K562 (cell line): Measurements from ENCODE around the gene OAT. TPM values are rescaled to one million over a fixed set of nuclear protein-coding genes. Genes with fewer than 3 reads are reported as not detected.
A peak's percentile ranks its signal among the peaks of the same experiment; 100 is the strongest.

Experiments
- ARHGAP35 ChIP-seq: fragments of 450-650 bp; IDR thresholded peaks from 2 replicates; pipeline ENCODE4 v1.6.1; 2018; ENCODE audit not compliant: partially characterized antibody
- ATF7 ChIP-seq: fragments of 450-650 bp; IDR thresholded peaks from 2 replicates; pipeline ENCODE4 v1.7.1; 2014; ENCODE audit warnings: mild to moderate bottlenecking, moderate library complexity
- BCL6 ChIP-seq: fragments of 250-450 bp; sonication (Bioruptor Pico); IDR thresholded peaks from 2 replicates; pipeline ENCODE4 v1.4.0; 2020
- CBX3 ChIP-seq, 2 experiments: IDR thresholded peaks; 1 replicate in 1 of 2; 2 replicates in 1 of 2; pipeline ENCODE4 v1.6.1; 2012; ENCODE audit warnings: inconsistent platforms in 2 of 2, low read length in 2 of 2, borderline replicate concordance in 1 of 2, control low read depth in 1 of 2
- CEBPB ChIP-seq: fragments of 450-650 bp; IDR thresholded peaks from 2 replicates; pipeline ENCODE4 v1.6.1; 2016; ENCODE audit warnings: missing genetic modification characterization, missing compliant biosample characterization
- CHCHD3 ChIP-seq: fragments of 250-450 bp; sonication (Bioruptor Pico); IDR thresholded peaks from 2 replicates; pipeline ENCODE4 v2.1.2; 2022; ENCODE audit warnings: mild to moderate bottlenecking
- ELF4 ChIP-seq: fragments of 450-650 bp; formaldehyde crosslinking; IDR thresholded peaks from 2 replicates; pipeline ENCODE4 v1.4.0; 2022; ENCODE audit warnings: missing genetic modification characterization
- GTF2A2 ChIP-seq: IDR thresholded peaks from 2 replicates; pipeline ENCODE4 v1.6.1; 2016; ENCODE audit warnings: mild to moderate bottlenecking, missing genetic modification characterization, missing compliant biosample characterization
- HIVEP1 ChIP-seq: fragments of 250-450 bp; sonication (Bioruptor Pico); IDR thresholded peaks from 2 replicates; pipeline ENCODE4 v1.4.0; 2020; ENCODE audit warnings: mild to moderate bottlenecking
- HNRNPUL1 ChIP-seq: fragments of 200-400 bp; formaldehyde crosslinking; IDR thresholded peaks from 2 replicates; pipeline ENCODE4 v1.6.1; 2017; ENCODE audit warnings: low read length
- ILF3 ChIP-seq: fragments of 450-650 bp; IDR thresholded peaks from 2 replicates; pipeline ENCODE4 v1.6.1; 2018; ENCODE audit warnings: antibody characterized with exemption, mild to moderate bottlenecking, moderate library complexity, borderline replicate concordance
- MAZ ChIP-seq, 2 experiments: fragments of 450-650 bp in 1 of 2; sonication (generic) in 1 of 2; formaldehyde crosslinking; IDR thresholded peaks in 1 of 2; conservative IDR thresholded peaks in 1 of 2; 2 replicates each; pipeline versions ENCODE4 v1.4.0 to v1.5.0; 2020; ENCODE audit warnings: mild to moderate bottlenecking in 1 of 2, missing genetic modification reagents in 1 of 2
- NBN ChIP-seq: fragments of 450-650 bp; IDR thresholded peaks from 2 replicates; pipeline ENCODE4 v1.6.1; 2016; ENCODE audit warnings: low read depth, mild to moderate bottlenecking
- POLR3A ChIP-seq: IDR thresholded peaks from 2 replicates; pipeline ENCODE4 v1.6.1; 2011; ENCODE audit warnings: borderline replicate concordance, mild to moderate bottlenecking, moderate library complexity; ENCODE audit not compliant: insufficient read length, insufficient read depth; ENCODE audit errors: extremely low read depth
- RBM15 ChIP-seq: fragments of 200-400 bp; formaldehyde crosslinking; IDR thresholded peaks from 2 replicates; pipeline ENCODE4 v1.6.1; 2018; ENCODE audit warnings: mild to moderate bottlenecking, low read length, moderate library complexity; ENCODE audit not compliant: insufficient read depth
- RHOXF2B ChIP-seq: fragments of 250-450 bp; sonication (Bioruptor Pico); conservative IDR thresholded peaks from 2 replicates; pipeline ENCODE4 v1.5.1; 2021
- SMARCA4 ChIP-seq: fragments of 450-650 bp; IDR thresholded peaks from 2 replicates; pipeline ENCODE4 v1.6.1; 2016
- SMARCA5 ChIP-seq: fragments of 450-650 bp; IDR thresholded peaks from 2 replicates; pipeline ENCODE4 v1.6.1; 2016
- SRSF1 ChIP-seq: fragments of 200-400 bp; formaldehyde crosslinking; IDR thresholded peaks from 2 replicates; pipeline ENCODE4 v1.6.1; 2017; ENCODE audit warnings: mild to moderate bottlenecking, low read depth, low read length, moderate library complexity
- ZKSCAN3 ChIP-seq: fragments of 250-450 bp; sonication (Bioruptor Pico); IDR thresholded peaks from 2 replicates; pipeline ENCODE4 v1.4.0; 2020
- ZNF77 ChIP-seq: fragments of 250-450 bp; sonication (Bioruptor Pico); IDR thresholded peaks from 2 replicates; pipeline ENCODE4 v1.5.0; 2020
- polyA plus RNA-seq, 8 experiments: library from polyadenylated mRNA; depleted of rRNA in 4 of 8; stranded (reverse) in 5 of 8; unstranded in 3 of 8; fragments of >200 nt; fragmentation: Nextera tagmentation in 2 of 8; fragmentation: Illumina TruSeq in 1 of 8; extraction: Ambion mirVana in 2 of 8; extraction: Trizol in 1 of 8; gene quantifications; 2 replicates each; pipeline versions ENCODE4 v1.2.1 to v1.2.3, GENCODE V29; 2011 to 2014; ENCODE audit warnings: inconsistent platforms in 1 of 8, missing spikeins in 1 of 8
- total RNA-seq, 7 experiments: library from RNA; depleted of rRNA in 6 of 7; stranded (reverse); fragments of >200 nt in 6 of 7; fragmentation: Illumina TruSeq in 2 of 7; extraction: Trizol in 2 of 7; gene quantifications; 2 replicates each; pipeline versions ENCODE4 v1.2.1 to v1.2.3, GENCODE V29; 2011 to 2021; ENCODE audit warnings: low replicate concordance in 1 of 7
- TF ChIP-seq, protein P1 (sequence below): fragments of 250-450 bp; sonication (Bioruptor Pico); IDR thresholded peaks from 2 replicates; pipeline ENCODE4 v1.8.0; 2022; ENCODE audit warnings: inconsistent platforms, mild to moderate bottlenecking, moderate library complexity, borderline replicate concordance
- TF ChIP-seq, protein P2 (sequence below): fragments of 200-400 bp; formaldehyde crosslinking; IDR thresholded peaks from 2 replicates; pipeline ENCODE4 v1.6.1; 2017; ENCODE audit warnings: mild to moderate bottlenecking, low read depth, low read length, moderate library complexity
- TF ChIP-seq, protein P3 (sequence below): sonication (generic); formaldehyde crosslinking; IDR thresholded peaks from 2 replicates; pipeline ENCODE4 v1.8.0; 2022; ENCODE audit warnings: mild to moderate bottlenecking, missing genetic modification reagents

Gene OAT
- total and polyA plus RNA-seq, 9 of the 15 experiments (the other 6 are each of a cell fraction or from before 2014, with no cell fraction given) = 100 to 312 (median 163) TPM

DNA sequence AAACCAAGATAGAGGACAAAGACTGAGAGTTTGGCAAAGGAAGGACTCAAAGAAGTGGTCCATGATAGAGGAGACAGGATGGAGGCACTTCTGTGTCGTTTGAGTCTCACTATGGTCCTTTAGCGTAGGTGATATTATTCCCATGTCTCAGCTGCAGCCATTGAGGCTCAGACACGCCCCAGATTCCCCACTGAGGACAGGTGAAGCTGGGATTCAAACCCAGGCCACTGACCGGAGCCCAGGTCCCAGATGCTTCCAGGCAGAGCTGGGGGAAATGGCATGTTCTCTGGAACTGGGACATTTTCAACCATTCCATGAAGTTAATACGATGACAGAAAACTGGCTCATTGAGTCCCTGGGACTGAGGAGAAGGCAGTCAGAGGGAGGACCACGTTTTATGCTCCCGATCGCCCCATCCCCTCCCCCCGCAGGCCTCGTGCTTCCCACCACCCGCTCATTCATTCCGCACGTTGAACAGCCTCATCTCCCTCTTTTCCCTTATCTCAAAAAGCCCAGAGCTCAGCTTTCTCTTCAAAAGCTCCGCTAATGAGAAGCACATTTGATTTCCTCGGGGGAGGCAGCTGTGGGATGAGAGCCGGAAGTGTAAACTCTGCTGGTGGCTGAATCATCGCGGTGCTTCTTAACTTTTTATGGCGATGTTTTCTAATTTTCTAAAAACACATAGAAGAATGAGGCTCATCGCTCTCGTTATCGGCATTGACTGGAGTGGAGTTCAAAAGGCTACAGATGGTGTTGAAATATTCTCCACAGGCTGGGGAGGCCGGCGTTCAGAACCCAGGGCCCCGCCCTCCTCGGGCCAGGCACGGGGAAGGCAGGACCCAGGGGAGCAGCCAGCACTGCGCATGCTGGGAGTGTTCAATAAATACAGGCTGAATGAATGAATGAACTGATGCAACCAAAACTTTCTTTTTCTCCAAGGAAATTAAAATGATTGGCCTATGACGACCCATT is 64.0 kb downstream of the OAT start (continued):
- TF ChIP-seq CEBPB (tag) (peak; percentile 48; the same call in 1 of the 2 replicates), ILF3 (no peak), ELF4 (no peak), POLR3A (no peak), SRSF1 (no peak), SMARCA5 (no peak), MAZ (CRISPR knock-in tag; conservative IDR thresholded peaks at IDR 0.05 in 1 of 2, IDR thresholded peaks at IDR 0.05 in 1 of 2) (peak in 1 of 2 experiments; percentile 40; a peak in 1 of 4 replicates), HNRNPUL1 (no peak), ZNF77 (CRISPR knock-in tag) (no peak), GTF2A2 (tag) (no peak), CHCHD3 (CRISPR knock-in tag) (no peak), BCL6 (CRISPR knock-in tag) (no peak), ATF7 (0 out of 2 replicates have a peak, but pooled peaks have one; percentile 34), ZKSCAN3 (CRISPR knock-in tag) (no peak), CBX3 (IDR thresholded peaks at IDR 0.05; ENCODE audit: borderline replicate concordance in 1 of 2, low read length in 2 of 2) (peak in 1 of 2 experiments; percentile 35; a peak in 1 of 3 replicates), RBM15 (no peak), ARHGAP35 (no peak), NBN (no peak), RHOXF2B (CRISPR knock-in tag) (no peak), HIVEP1 (CRISPR knock-in tag) (no peak), SMARCA4 (0 out of 2 replicates have a peak, but pooled peaks have one; percentile 30)
- TF ChIP-seq, protein P1, sequence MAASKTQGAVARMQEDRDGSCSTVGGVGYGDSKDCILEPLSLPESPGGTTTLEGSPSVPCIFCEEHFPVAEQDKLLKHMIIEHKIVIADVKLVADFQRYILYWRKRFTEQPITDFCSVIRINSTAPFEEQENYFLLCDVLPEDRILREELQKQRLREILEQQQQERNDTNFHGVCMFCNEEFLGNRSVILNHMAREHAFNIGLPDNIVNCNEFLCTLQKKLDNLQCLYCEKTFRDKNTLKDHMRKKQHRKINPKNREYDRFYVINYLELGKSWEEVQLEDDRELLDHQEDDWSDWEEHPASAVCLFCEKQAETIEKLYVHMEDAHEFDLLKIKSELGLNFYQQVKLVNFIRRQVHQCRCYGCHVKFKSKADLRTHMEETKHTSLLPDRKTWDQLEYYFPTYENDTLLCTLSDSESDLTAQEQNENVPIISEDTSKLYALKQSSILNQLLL (CRISPR knock-in tag) = no peak
- TF ChIP-seq, protein P2, sequence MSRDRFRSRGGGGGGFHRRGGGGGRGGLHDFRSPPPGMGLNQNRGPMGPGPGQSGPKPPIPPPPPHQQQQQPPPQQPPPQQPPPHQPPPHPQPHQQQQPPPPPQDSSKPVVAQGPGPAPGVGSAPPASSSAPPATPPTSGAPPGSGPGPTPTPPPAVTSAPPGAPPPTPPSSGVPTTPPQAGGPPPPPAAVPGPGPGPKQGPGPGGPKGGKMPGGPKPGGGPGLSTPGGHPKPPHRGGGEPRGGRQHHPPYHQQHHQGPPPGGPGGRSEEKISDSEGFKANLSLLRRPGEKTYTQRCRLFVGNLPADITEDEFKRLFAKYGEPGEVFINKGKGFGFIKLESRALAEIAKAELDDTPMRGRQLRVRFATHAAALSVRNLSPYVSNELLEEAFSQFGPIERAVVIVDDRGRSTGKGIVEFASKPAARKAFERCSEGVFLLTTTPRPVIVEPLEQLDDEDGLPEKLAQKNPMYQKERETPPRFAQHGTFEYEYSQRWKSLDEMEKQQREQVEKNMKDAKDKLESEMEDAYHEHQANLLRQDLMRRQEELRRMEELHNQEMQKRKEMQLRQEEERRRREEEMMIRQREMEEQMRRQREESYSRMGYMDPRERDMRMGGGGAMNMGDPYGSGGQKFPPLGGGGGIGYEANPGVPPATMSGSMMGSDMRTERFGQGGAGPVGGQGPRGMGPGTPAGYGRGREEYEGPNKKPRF = no peak
- TF ChIP-seq, protein P3, sequence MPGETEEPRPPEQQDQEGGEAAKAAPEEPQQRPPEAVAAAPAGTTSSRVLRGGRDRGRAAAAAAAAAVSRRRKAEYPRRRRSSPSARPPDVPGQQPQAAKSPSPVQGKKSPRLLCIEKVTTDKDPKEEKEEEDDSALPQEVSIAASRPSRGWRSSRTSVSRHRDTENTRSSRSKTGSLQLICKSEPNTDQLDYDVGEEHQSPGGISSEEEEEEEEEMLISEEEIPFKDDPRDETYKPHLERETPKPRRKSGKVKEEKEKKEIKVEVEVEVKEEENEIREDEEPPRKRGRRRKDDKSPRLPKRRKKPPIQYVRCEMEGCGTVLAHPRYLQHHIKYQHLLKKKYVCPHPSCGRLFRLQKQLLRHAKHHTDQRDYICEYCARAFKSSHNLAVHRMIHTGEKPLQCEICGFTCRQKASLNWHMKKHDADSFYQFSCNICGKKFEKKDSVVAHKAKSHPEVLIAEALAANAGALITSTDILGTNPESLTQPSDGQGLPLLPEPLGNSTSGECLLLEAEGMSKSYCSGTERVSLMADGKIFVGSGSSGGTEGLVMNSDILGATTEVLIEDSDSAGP (CRISPR knock-in tag) = no peak
